Measurements from ENCODE around the gene CNGA2.

GRCh38 chrX:151712253-151712652 lies 22.3 kb upstream of the CNGA2 start:
- TF ChIP-seq, protein P1, sequence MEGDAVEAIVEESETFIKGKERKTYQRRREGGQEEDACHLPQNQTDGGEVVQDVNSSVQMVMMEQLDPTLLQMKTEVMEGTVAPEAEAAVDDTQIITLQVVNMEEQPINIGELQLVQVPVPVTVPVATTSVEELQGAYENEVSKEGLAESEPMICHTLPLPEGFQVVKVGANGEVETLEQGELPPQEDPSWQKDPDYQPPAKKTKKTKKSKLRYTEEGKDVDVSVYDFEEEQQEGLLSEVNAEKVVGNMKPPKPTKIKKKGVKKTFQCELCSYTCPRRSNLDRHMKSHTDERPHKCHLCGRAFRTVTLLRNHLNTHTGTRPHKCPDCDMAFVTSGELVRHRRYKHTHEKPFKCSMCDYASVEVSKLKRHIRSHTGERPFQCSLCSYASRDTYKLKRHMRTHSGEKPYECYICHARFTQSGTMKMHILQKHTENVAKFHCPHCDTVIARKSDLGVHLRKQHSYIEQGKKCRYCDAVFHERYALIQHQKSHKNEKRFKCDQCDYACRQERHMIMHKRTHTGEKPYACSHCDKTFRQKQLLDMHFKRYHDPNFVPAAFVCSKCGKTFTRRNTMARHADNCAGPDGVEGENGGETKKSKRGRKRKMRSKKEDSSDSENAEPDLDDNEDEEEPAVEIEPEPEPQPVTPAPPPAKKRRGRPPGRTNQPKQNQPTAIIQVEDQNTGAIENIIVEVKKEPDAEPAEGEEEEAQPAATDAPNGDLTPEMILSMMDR (IDR thresholded peaks at IDR 0.05): no peak
- TF ChIP-seq EP300 (IDR thresholded peaks at IDR 0.05): no peak
- TF ChIP-seq POLR2AphosphoS5 (IDR thresholded peaks at IDR 0.05): no peak
- TF ChIP-seq POLR2A (IDR thresholded peaks at IDR 0.05): no peak

Measured in gastroesophageal sphincter (tissue), 3 donors.